Fibroblast of upper back skin (primary cell): ENCODE data around the gene CDH2.
A peak's percentile ranks its signal among the peaks of the same experiment; 100 is the strongest.

Experiments used
- DNase-seq: peaks from one replicate; pipeline ENCODE4 v3.0.0-alpha.2; 2013

CDH2 gene

GRCh38 chr18:28167835-28168349, 9.0 kb downstream of the CDH2 start:
- no peak for DNase-seq

DNA sequence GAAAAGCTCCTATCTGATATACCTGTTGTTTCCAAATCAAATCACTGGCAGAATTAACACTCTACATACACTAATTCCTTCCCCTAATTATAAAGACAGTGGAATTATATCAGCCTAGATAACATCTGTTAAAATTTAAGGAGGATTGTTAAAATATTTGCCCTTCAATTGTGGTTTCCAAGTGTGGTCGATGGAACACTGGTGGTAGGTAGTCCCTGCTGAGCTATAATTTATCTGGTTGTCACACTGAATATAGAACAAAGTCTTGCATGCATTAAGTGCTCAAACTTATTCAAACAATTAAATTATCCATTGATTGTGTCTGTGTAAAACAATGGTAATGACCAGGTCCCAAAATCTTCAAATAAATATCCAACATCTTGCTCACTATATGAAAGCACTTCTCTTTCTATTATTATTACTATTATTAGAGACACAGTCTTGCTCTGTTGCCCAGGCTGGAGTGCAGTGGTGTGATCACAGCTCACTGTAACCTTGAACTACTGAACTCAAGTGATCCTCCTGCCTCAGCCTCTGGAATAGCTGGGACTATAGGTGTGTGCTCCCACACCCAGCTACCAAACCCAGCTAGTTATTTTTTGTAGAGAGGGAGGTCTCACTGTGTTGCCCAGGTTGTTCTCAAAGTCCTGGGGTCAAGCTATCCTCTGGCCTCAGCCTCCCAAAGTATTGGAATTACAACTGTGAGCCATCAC, 12.0 kb downstream of the CDH2 start:
- DNase-seq: peak; percentile 73

DNA sequence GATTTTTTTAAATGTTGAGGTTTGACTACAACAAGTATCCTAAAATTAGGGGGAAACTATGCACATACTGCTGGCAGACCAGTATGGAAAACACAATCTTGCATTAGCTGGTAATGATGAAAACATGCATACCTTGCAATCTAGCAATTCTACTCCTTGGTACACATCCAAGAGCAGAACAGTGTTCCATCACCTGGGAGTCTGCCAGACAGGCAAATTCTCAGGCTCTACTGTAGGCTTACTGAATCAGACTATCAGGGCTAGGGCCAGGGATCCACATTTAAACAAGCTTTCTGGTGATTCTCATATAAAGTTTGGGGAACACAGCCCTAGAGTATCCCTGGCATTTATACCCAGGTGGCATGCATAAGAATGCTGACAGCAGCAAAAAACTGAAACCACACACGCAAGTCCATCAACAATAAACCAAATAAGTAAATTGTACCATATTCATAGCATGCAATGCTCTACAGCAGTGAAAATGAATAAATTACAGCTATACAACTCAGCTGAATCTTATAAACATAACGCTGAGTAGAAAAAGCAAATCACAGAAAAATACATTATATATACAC, 13.6 kb downstream of the CDH2 start:
- DNase-seq: peak; percentile 95

GRCh38 chr18:28161608-28162599, 15.0 kb downstream of the CDH2 start:
- DNase-seq: peak; percentile 60

GRCh38 chr18:28159055-28159454, 17.9 kb downstream of the CDH2 start:
- DNase-seq: no peak

GRCh38 chr18:28158083-28158581, 18.8 kb downstream of the CDH2 start:
- DNase-seq: no peak

DNA sequence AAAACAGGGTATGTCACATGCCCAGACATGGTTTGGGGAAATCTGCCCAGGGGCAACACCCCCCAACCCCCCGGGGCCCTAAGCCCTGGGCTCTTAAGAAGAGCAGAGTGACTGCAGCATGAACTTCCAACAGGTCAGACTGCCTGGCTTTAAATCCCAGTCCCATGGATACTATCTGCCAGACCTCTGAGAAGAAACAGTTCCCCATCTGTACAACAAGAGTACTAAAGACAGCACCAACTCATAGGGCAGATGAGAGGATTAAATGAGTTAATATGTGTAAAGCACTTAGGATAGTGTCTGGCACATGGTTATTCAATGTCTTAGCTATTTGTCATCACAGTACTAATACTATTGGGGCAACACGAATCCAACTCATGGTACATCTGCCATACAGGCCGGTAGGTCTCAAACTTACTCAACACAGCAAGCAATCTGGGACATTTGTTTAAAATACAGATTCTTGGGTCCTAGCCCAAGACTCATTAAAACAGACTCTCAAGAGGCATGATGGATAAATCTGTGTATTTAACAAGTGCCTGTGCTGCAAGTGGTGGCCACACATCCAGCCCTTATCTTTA, 23.4 kb downstream of the CDH2 start:
- peak; percentile 20 for DNase-seq

DNA sequence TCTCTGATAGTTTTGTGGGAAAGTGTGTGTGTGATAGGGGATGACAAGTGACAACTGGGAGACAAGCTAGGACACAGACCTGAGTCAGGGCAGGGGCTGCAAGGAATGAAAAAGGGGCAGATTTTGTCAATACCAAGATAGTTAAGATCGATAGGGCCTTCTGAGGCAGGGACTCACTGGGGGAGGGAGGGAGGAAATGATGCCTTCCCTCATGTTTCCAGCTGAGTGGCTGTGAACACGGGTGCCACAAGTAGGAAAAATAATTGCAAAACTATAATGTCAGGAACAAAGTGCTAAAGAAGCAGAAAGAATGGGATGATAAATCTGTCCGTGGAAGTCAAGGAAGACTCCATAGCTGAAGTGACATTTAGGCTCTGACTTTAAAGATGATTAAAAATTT, 24.2 kb downstream of the CDH2 start:
- DNase-seq: no peak

- no peak for DNase-seq
Observed at GRCh38 chr18:28152354-28152753, 24.6 kb downstream of the CDH2 start.

- no peak for DNase-seq
Observed at GRCh38 chr18:28151434-28151833, 25.5 kb downstream of the CDH2 start.

- no peak for DNase-seq
Observed at GRCh38 chr18:28150925-28151324, 26.0 kb downstream of the CDH2 start.

DNA sequence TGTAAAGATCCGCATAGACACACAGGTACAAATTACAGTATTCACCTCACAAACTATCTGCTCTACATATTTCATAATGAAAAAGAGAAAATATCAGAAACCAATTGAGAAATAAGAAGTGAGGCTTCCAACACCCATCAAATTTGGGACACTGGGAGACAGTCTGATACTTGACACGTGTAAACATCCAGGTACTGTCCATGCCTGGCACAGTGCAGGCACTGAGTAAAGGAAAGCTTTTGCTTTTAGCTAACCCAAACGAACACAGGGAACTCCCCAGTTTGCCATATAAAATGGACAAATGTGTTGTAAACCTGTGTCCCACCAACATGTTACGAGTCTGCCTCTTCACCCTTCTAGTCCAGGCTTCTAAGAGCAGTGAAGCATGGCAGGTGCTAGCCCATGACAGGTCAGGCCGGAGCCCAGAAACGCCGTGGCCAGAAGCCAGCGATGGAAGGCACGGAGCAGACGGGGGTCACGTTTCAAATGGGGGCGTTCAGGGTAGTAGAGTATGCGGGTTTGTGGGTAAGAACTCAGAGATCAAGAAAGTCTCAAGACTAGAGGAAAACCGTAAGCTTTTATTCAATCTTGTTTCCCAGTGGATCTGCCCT, 27.0 kb downstream of the CDH2 start:
- no peak for DNase-seq

GRCh38 chr18:28147674-28148171, 29.2 kb downstream of the CDH2 start:
- DNase-seq: peak; percentile 54

- no peak for DNase-seq
Observed at GRCh38 chr18:28143725-28144124, 33.2 kb downstream of the CDH2 start.

DNA sequence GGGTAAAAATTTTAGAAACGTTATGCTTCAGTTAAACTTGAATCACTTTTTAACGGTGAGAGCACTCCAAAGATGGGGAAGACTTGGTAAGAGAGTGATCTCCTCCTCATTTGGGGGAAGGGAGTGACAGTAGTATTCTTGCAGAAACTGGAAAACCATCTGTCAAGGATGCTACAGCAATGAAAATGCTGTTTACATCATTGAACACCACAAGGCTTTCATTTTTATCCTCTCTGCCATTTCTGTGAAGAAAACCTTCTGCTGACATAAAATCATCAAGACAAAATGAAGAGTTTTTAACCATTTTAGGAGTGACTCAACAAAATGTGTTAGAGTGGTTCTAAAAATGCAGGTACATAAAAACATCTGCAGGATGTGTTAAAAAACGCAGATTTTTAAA, 38.1 kb downstream of the CDH2 start:
- no peak for DNase-seq

DNA sequence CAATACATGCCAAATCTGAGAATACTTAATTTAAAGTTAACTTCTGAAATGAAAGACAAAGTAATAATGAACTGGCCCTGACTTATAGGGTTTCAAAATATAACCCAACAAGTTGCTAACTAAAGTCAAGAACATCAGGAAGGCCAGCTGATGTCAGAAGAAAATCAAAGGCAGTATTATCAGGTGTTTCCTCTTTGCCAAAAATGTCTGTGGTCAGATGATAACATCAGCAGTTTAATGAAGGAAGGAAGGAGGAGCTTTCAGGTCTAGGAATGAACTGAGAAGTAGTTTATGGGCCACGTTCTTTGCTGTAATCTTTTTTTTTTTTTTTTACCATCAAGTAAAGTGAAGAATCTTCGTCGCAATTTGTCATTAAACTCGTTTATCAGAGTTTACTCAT, 40.9 kb downstream of the CDH2 start:
- no peak for DNase-seq

- no peak for DNase-seq
Observed at GRCh38 chr18:28134774-28135173, 42.2 kb downstream of the CDH2 start.

- no peak for DNase-seq
Observed at GRCh38 chr18:28132084-28132483, 44.8 kb downstream of the CDH2 start.

- no peak for DNase-seq
Observed at GRCh38 chr18:28128659-28128980, 48.3 kb downstream of the CDH2 start.

GRCh38 chr18:28127763-28128658, 48.9 kb downstream of the CDH2 start:
- DNase-seq: no peak

- no peak for DNase-seq
Observed at GRCh38 chr18:28127228-28127627, 49.7 kb downstream of the CDH2 start.
